CD4-positive, alpha-beta memory T cell (primary cell): ENCODE results near the gene KRT73. TPM values are rescaled to one million over a fixed set of nuclear protein-coding genes. Genes with fewer than 3 reads are reported as not detected.

Experiments used
- CTCF ChIA-PET: fragments of 350-600 bp; sonication (Branson Sonifier 250); formaldehyde crosslinking; loops from one replicate; lab custom pipeline; 2021; ENCODE audit warnings: inconsistent platforms; ENCODE audit not compliant: partially characterized antibody; lab: Charles Lee
- POLR2A ChIA-PET: fragments of 350-600 bp; sonication (Branson Sonifier 250); formaldehyde crosslinking; loops from one replicate; lab custom pipeline; 2021; ENCODE audit not compliant: partially characterized antibody; lab: Charles Lee
- DNase-seq, 5 donors: peaks; one replicate each; pipeline versions ENCODE4 v3.0.0 to v3.0.0-alpha.2; 2020 to 2022; ENCODE audit warnings: mixed read lengths in 1 of 5
- H3K27ac ChIP-seq: one replicate; pipeline ENCODE4 v1.7.0; 2013; ENCODE audit warnings: low read depth, low read length
- H3K27me3 ChIP-seq: 2 replicates; pipeline ENCODE4 v1.7.0; 2013; ENCODE audit warnings: mild to moderate bottlenecking, low read length, moderate library complexity; ENCODE audit not compliant: insufficient read depth
- H3K36me3 ChIP-seq: 2 replicates; pipeline ENCODE4 v1.7.0; 2013; ENCODE audit warnings: mild to moderate bottlenecking, low read length, moderate library complexity; ENCODE audit not compliant: insufficient read depth
- H3K4me1 ChIP-seq: 2 replicates; pipeline ENCODE4 v1.7.0; 2013; ENCODE audit warnings: mild to moderate bottlenecking, low read length, moderate library complexity; ENCODE audit not compliant: insufficient read depth
- H3K4me3 ChIP-seq, 2 donors: one replicate each; pipeline ENCODE4 v1.7.0; 2013; ENCODE audit warnings: low read length in 2 of 2, mild to moderate bottlenecking in 1 of 2
- H3K9me3 ChIP-seq, 2 donors: one replicate each; pipeline ENCODE4 v1.7.0; 2013; ENCODE audit warnings: low read length in 2 of 2, control low read depth in 1 of 2; ENCODE audit not compliant: control insufficient read depth in 1 of 2
- H3K27ac Mint-ChIP-seq, 7 donors: one replicate each; pipeline ENCODE4 v1.8.0; 2020 to 2021; ENCODE audit warnings: mixed read lengths in 7 of 7, mild to moderate bottlenecking in 6 of 7, inconsistent platforms in 3 of 7, moderate library complexity in 3 of 7
- H3K27me3 Mint-ChIP-seq, 2 donors: one replicate each; pipeline ENCODE4 v1.8.0; 2020 to 2021; ENCODE audit warnings: mixed read lengths in 2 of 2
- H3K36me3 Mint-ChIP-seq, 2 donors: one replicate each; pipeline ENCODE4 v1.8.0; 2020 to 2021; ENCODE audit warnings: mixed read lengths in 2 of 2, inconsistent platforms in 1 of 2, mild to moderate bottlenecking in 1 of 2
- H3K4me1 Mint-ChIP-seq, 4 donors: one replicate each; pipeline ENCODE4 v1.8.0; 2020 to 2021; ENCODE audit warnings: mixed read lengths in 4 of 4, mild to moderate bottlenecking in 1 of 4
- H3K4me3 Mint-ChIP-seq, 8 donors: one replicate each; pipeline ENCODE4 v1.8.0; 2020 to 2021; ENCODE audit warnings: mixed read lengths in 8 of 8, mild to moderate bottlenecking in 7 of 8, moderate library complexity in 6 of 8, inconsistent platforms in 3 of 8
- H3K9me3 Mint-ChIP-seq, 8 donors: one replicate each; pipeline ENCODE4 v1.8.0; 2020 to 2021; ENCODE audit warnings: mixed read lengths in 8 of 8, mild to moderate bottlenecking in 5 of 8, inconsistent platforms in 3 of 8, moderate library complexity in 1 of 8
- intact Hi-C: fragments of 100-400 bp; cut with micrococcal nuclease; formaldehyde crosslinking; loops from one replicate; pipeline ENCODE4 v1.15.1; 2023
- polyA plus RNA-seq, 2 donors: library from polyadenylated mRNA; unstranded; fragments of 300-500 nt; fragmentation: Illumina TruSeq; gene quantifications; one replicate each; pipeline ENCODE4 v1.2.3, GENCODE V29; 2021
- total RNA-seq, 2 experiments: library from RNA; stranded (reverse); gene quantifications; one replicate each; pipeline ENCODE4 v1.2.3, GENCODE V29; 2021

Gene KRT73
- total and polyA plus RNA-seq, 4 experiments from 2014 or later = 1.2 to 6.0 (median 3.5) TPM

DNA sequence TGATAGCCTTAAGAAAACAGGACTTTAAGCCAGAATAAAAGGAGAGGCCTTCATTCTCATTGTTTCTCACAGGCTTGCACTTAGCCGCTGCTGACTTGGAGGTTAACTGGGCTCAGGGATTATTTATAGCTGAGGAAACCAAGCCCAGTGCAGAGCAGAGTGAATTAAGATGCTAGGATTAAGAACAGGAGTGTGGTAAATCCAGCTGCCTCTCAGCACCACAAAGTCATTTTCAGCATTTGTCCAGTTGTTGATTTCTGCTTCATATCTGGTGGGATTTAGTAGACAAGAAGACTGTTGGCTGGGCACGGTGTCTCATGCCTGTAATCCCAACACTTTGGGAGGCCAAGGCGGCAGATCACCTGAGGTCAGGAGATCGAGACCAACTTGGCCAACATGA lies 14.3 kb upstream of the KRT73 start:
- H3K4me3 ChIP-seq = no peak overlapping the region
- H3K27me3 Mint-ChIP-seq = peaks cover 1% of the 10 kb centered on the region in 2 donors
- H3K36me3 Mint-ChIP-seq = no peaks in the 10 kb centered on the region
- H3K36me3 ChIP-seq = no peaks in the 10 kb centered on the region
- no peaks in the 10 kb centered on the region for H3K27me3 ChIP-seq
- peaks cover 15 to 59% (median 35%) of the 10 kb centered on the region in 4 donors for H3K4me1 Mint-ChIP-seq
- peaks cover 21% of the 10 kb centered on the region for H3K4me1 ChIP-seq
- POLR2A ChIA-PET = interaction anchor here (1.0 to 5.1 kb wide), 6 partner anchors 10 to 22 kb away, joined by 3 to 20 read pairs (median 6); no protein-coding TSS in a partner anchor
- no peak overlapping the region for H3K4me3 Mint-ChIP-seq
- intact Hi-C loops = no loop called here
- no peak overlapping the region for H3K27ac ChIP-seq
- H3K9me3 Mint-ChIP-seq = peaks cover 0 to 2% (median 0%) of the 10 kb centered on the region in 8 donors
- H3K27ac Mint-ChIP-seq = peak overlapping the region in 3 of 7 donors; percentile 13 to 90 (median 31)
- DNase-seq = no peak
- CTCF ChIA-PET = interaction anchor here (1.1 to 2.2 kb wide), 5 partner anchors 21 to 238 kb away, joined by 3 to 20 read pairs (median 4); no protein-coding TSS in a partner anchor
- H3K9me3 ChIP-seq = no peaks in the 10 kb centered on the region

GRCh38 chr12:52631676-52632459 lies 13.5 kb upstream of the KRT73 start:
- H3K4me3 ChIP-seq = no peak overlapping the region
- CTCF ChIA-PET = no interaction called here
- peak overlapping the region in 2 of 7 donors; percentile 31 to 66 for H3K27ac Mint-ChIP-seq
- H3K27me3 ChIP-seq = no peaks in the 10 kb centered on the region
- H3K36me3 Mint-ChIP-seq = no peaks in the 10 kb centered on the region
- POLR2A ChIA-PET = interaction anchor here (1.0 to 5.1 kb wide), 2 partner anchors 10 to 13 kb away, joined by 3 to 20 read pairs; no protein-coding TSS in a partner anchor
- peaks cover 1 to 2% of the 10 kb centered on the region in 2 donors for H3K27me3 Mint-ChIP-seq
- H3K36me3 ChIP-seq = no peaks in the 10 kb centered on the region
- peaks cover 0 to 2% (median 0%) of the 10 kb centered on the region in 8 donors for H3K9me3 Mint-ChIP-seq
- no peak overlapping the region for H3K27ac ChIP-seq
- H3K9me3 ChIP-seq = no peaks in the 10 kb centered on the region
- DNase-seq = no peak
- no peak overlapping the region for H3K4me3 Mint-ChIP-seq
- peaks cover 21% of the 10 kb centered on the region for H3K4me1 ChIP-seq
- intact Hi-C loops = no loop called here
- H3K4me1 Mint-ChIP-seq = peaks cover 16 to 67% (median 37%) of the 10 kb centered on the region in 4 donors

GRCh38 chr12:52631264-52631663 lies 12.9 kb upstream of the KRT73 start:
- H3K4me1 ChIP-seq = peaks cover 21% of the 10 kb centered on the region
- H3K4me3 ChIP-seq = no peak overlapping the region
- POLR2A ChIA-PET = interaction anchor here (1.1 to 5.1 kb wide), 2 partner anchors 14 to 20 kb away, joined by 4 to 20 read pairs; no protein-coding TSS in a partner anchor
- H3K27ac ChIP-seq = no peak overlapping the region
- H3K4me3 Mint-ChIP-seq = peak overlapping the region in 4 of 8 donors; percentile 10 to 59 (median 40)
- H3K4me1 Mint-ChIP-seq = peaks cover 16 to 69% (median 38%) of the 10 kb centered on the region in 4 donors
- peaks cover 1 to 3% of the 10 kb centered on the region in 2 donors for H3K27me3 Mint-ChIP-seq
- no peaks in the 10 kb centered on the region for H3K36me3 Mint-ChIP-seq
- CTCF ChIA-PET = no interaction called here
- intact Hi-C loops = no loop called here
- DNase-seq = no peak
- no peaks in the 10 kb centered on the region for H3K36me3 ChIP-seq
- no peaks in the 10 kb centered on the region for H3K9me3 ChIP-seq
- peaks cover 0 to 2% (median 0%) of the 10 kb centered on the region in 8 donors for H3K9me3 Mint-ChIP-seq
- H3K27me3 ChIP-seq = no peaks in the 10 kb centered on the region
- peak overlapping the region in 2 of 7 donors; percentile 14 to 53 for H3K27ac Mint-ChIP-seq

GRCh38 chr12:52630599-52631200 lies 12.3 kb upstream of the KRT73 start:
- Mint-ChIP-seq H3K9me3 (peaks cover 0 to 2% (median 0%) of the 10 kb centered on the region in 8 donors), H3K27ac (peak overlapping the region in 6 of 7 donors; percentile 14 to 89 (median 55)), H3K4me1 (peaks cover 16 to 73% (median 39%) of the 10 kb centered on the region in 4 donors), H3K36me3 (no peaks in the 10 kb centered on the region), H3K27me3 (peaks cover 1 to 3% of the 10 kb centered on the region in 2 donors), H3K4me3 (peak overlapping the region in 6 of 8 donors; percentile 29 to 59 (median 46))
- DNase-seq = no peak
- H3K27me3 ChIP-seq = no peaks in the 10 kb centered on the region
- POLR2A ChIA-PET = interaction anchor here (0.6 to 5.1 kb wide), 3 partner anchors 15 to 20 kb away, joined by 3 to 20 read pairs (median 4); no protein-coding TSS in a partner anchor
- no peak overlapping the region for H3K27ac ChIP-seq
- no peaks in the 10 kb centered on the region for H3K9me3 ChIP-seq
- no peaks in the 10 kb centered on the region for H3K36me3 ChIP-seq
- CTCF ChIA-PET = no interaction called here
- H3K4me3 ChIP-seq = no peak overlapping the region
- H3K4me1 ChIP-seq = peaks cover 21% of the 10 kb centered on the region
- intact Hi-C loops = no loop called here

- no peaks in the 10 kb centered on the region for H3K27me3 ChIP-seq
- Mint-ChIP-seq H3K27me3 (peaks cover 1 to 3% of the 10 kb centered on the region in 2 donors), H3K9me3 (peaks cover 0 to 2% (median 0%) of the 10 kb centered on the region in 8 donors), H3K36me3 (no peaks in the 10 kb centered on the region), H3K4me1 (peaks cover 16 to 73% (median 39%) of the 10 kb centered on the region in 4 donors), H3K4me3 (peak overlapping the region in 3 of 8 donors; percentile 2 to 59 (median 45)), H3K27ac (peak overlapping the region in 4 of 7 donors; percentile 38 to 89 (median 46))
- H3K36me3 ChIP-seq = no peaks in the 10 kb centered on the region
- ChIA-PET POLR2A (interaction anchor here (0.6 to 1.1 kb wide), 2 partner anchors 17 to 19 kb away, joined by 3 to 4 read pairs; no protein-coding TSS in a partner anchor), CTCF (interaction anchor here (1.0 kb wide), 1 partner anchor 27 kb away, joined by 3 read pairs; no protein-coding TSS in a partner anchor)
- DNase-seq = no peak
- H3K27ac ChIP-seq = no peak overlapping the region
- intact Hi-C loops = no loop called here
- no peak overlapping the region for H3K4me3 ChIP-seq
- H3K9me3 ChIP-seq = no peaks in the 10 kb centered on the region
- peaks cover 21% of the 10 kb centered on the region for H3K4me1 ChIP-seq
Observed at GRCh38 chr12:52630008-52630500, 11.7 kb upstream of the KRT73 start.

DNA sequence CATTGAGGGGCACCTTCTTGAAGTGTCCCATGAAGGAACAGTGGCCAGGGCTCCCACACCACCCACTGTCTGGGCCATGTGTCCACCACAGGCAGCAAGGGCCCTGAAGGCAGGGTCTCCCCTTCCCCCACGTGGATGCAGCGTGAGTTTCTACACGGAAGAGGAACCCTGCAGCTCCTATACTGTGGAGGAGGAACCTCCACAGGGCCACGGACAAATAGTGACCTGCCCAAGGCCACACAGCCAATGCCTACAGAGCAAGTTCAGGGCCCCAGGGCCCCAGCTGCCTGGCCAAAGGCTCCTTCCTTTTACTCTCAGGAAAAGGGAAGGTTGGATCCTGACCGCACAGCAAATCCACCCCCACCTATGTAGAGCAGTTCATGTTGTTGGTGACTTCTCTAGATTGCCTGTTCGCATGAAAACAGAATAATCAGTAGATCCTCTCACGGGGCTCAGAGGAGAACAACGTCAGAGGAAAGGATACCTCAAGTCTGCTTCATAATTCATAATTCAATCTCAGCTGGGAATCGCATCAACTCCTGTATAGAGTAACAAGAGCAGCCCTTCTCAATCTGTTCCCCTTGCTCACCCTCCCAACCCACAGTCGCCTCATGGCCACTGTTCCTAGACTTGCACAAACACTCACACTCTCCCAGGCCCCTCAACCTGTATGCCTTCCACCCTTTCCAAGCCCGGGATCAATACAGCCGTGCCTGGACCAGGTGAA lies 11.1 kb upstream of the KRT73 start:
- no peaks in the 10 kb centered on the region for H3K9me3 ChIP-seq
- H3K36me3 Mint-ChIP-seq = no peaks in the 10 kb centered on the region
- intact Hi-C loops = no loop called here
- peaks cover 1 to 3% of the 10 kb centered on the region in 2 donors for H3K27me3 Mint-ChIP-seq
- peak overlapping the region in 3 of 7 donors; percentile 3 to 43 (median 38) for H3K27ac Mint-ChIP-seq
- CTCF ChIA-PET = interaction anchor here (0.7 to 1.0 kb wide), 2 partner anchors 13 to 28 kb away, joined by 3 read pairs; no protein-coding TSS in a partner anchor
- no peaks in the 10 kb centered on the region for H3K36me3 ChIP-seq
- POLR2A ChIA-PET = no interaction called here
- peaks cover 21% of the 10 kb centered on the region for H3K4me1 ChIP-seq
- no peaks in the 10 kb centered on the region for H3K27me3 ChIP-seq
- no peak overlapping the region for H3K4me3 ChIP-seq
- peak overlapping the region in 2 of 8 donors; percentile 2 to 39 for H3K4me3 Mint-ChIP-seq
- peaks cover 16 to 70% (median 37%) of the 10 kb centered on the region in 4 donors for H3K4me1 Mint-ChIP-seq
- H3K9me3 Mint-ChIP-seq = peaks cover 0 to 2% (median 0%) of the 10 kb centered on the region in 8 donors
- H3K27ac ChIP-seq = no peak overlapping the region
- DNase-seq = no peak
